Fibroblast of lung (primary cell): Measurements from ENCODE around the gene FXYD6. TPM values are rescaled to one million over a fixed set of nuclear protein-coding genes. Genes with fewer than 3 reads are reported as not detected.

Experiments
- DNase-seq, 2 donors: peaks; one replicate each; pipeline versions ENCODE4 v3.0.0 to v3.0.0-alpha.2; 2010; ENCODE audit warnings: low read depth in 2 of 2
- H2AFZ ChIP-seq: 2 replicates; pipeline ENCODE4 v1.5.1; 2012; ENCODE audit warnings: low read length, control low read depth, inconsistent platforms
- H3K27ac ChIP-seq: 2 replicates; pipeline ENCODE4 v1.5.1; 2011; ENCODE audit warnings: low read length, control low read depth; ENCODE audit not compliant: insufficient read depth
- H3K27me3 ChIP-seq: 2 replicates; pipeline ENCODE4 v1.5.1; 2011; ENCODE audit warnings: mild to moderate bottlenecking, low read length; ENCODE audit not compliant: control insufficient read depth, insufficient read depth
- H3K36me3 ChIP-seq: 2 replicates; pipeline ENCODE4 v1.5.1; 2011; ENCODE audit warnings: low read length; ENCODE audit not compliant: control insufficient read depth, insufficient read depth
- H3K4me1 ChIP-seq: 2 replicates; pipeline ENCODE4 v1.5.1; 2011; ENCODE audit warnings: low read length; ENCODE audit not compliant: control insufficient read depth, insufficient read depth; ENCODE audit errors: extremely low read depth
- H3K4me2 ChIP-seq: 2 replicates; pipeline ENCODE4 v1.5.1; 2011; ENCODE audit warnings: low read length, control low read depth; ENCODE audit not compliant: insufficient read depth; ENCODE audit errors: extremely low read depth
- H3K4me3 ChIP-seq, 4 experiments: fragments of 200-600 bp in 1 of 4; sonication (generic) in 1 of 4; replicated peaks in 1 of 4; 2 replicates each; pipeline ENCODE4 v1.5.1; 2011 to 2016; ENCODE audit warnings: low read length in 4 of 4, low read depth in 3 of 4, mild to moderate bottlenecking in 3 of 4, control low read depth in 2 of 4, inconsistent platforms in 1 of 4, mixed read lengths in 1 of 4; ENCODE audit not compliant: insufficient read depth in 1 of 4; ENCODE audit errors: control extremely low read depth in 1 of 4
- H3K79me2 ChIP-seq: 2 replicates; pipeline ENCODE4 v1.5.1; 2012; ENCODE audit warnings: mild to moderate bottlenecking, low read length, inconsistent platforms; ENCODE audit not compliant: control insufficient read depth, insufficient read depth
- H3K9ac ChIP-seq: 2 replicates; pipeline ENCODE4 v1.5.1; 2011; ENCODE audit warnings: mild to moderate bottlenecking, low read length, control low read depth; ENCODE audit not compliant: insufficient read depth
- H3K9me3 ChIP-seq: 2 replicates; pipeline ENCODE4 v1.5.1; 2012; ENCODE audit warnings: low read depth, low read length; ENCODE audit not compliant: control insufficient read depth, insufficient read depth
- H4K20me1 ChIP-seq: 2 replicates; pipeline ENCODE4 v1.5.1; 2011; ENCODE audit warnings: low read length; ENCODE audit not compliant: control insufficient read depth, insufficient read depth; ENCODE audit errors: extremely low read depth
- CTCF ChIP-seq, 2 donors: IDR thresholded peaks in 1 of 2; conservative IDR thresholded peaks in 1 of 2; 1 replicate in 1 of 2; 2 replicates in 1 of 2; pipeline ENCODE4 v1.5.1; 2011 to 2012; ENCODE audit warnings: low read length in 2 of 2, control low read depth in 1 of 2, inconsistent platforms in 1 of 2, low read depth in 1 of 2, mild to moderate bottlenecking in 1 of 2
- EZH2 ChIP-seq: IDR thresholded peaks from 2 replicates; pipeline ENCODE4 v1.5.1; 2012; ENCODE audit warnings: low read length, control low read depth, mild to moderate bottlenecking; ENCODE audit errors: missing control alignments
- polyA plus RNA-seq, 2 donors: library from polyadenylated mRNA; depleted of rRNA in 1 of 2; stranded (reverse) in 1 of 2; unstranded in 1 of 2; fragments of >200 nt; gene quantifications; 2 replicates each; pipeline ENCODE4 v1.2.1, GENCODE V29; 2011 to 2012; ENCODE audit warnings: missing spikeins in 1 of 2
- total RNA-seq: library from RNA; depleted of rRNA; stranded (reverse); fragments of >200 nt; gene quantifications from 2 replicates; pipeline ENCODE4 v1.2.1, GENCODE V29; 2014

Gene FXYD6
- total and polyA plus RNA-seq, 2 donors (not counting 1 experiment from before 2014, with no cell fraction given) = 0.43 to 5.1 TPM

GRCh38 chr11:117823294-117823945 lies 53.0 kb downstream of the FXYD6 start:
- no peaks in the 10 kb centered on the region for H4K20me1 ChIP-seq
- no peaks in the 10 kb centered on the region for H3K9me3 ChIP-seq
- no peaks in the 10 kb centered on the region for H3K27me3 ChIP-seq
- H3K36me3 ChIP-seq = no peaks in the 10 kb centered on the region
- DNase-seq = no peak
- peak overlapping the region; percentile 31 for H2AFZ ChIP-seq
- TF ChIP-seq EZH2 (no peak), CTCF (conservative IDR thresholded peaks at IDR 0.05 in 1 of 2, IDR thresholded peaks at IDR 0.05 in 1 of 2; ENCODE audit: low read depth in 1 of 2, low read length in 2 of 2) (no peak)
- peak overlapping the region; percentile 5 for H3K27ac ChIP-seq
- peaks cover 4% of the 10 kb centered on the region for H3K4me1 ChIP-seq
- H3K4me2 ChIP-seq = no peak overlapping the region
- no peaks in the 10 kb centered on the region for H3K79me2 ChIP-seq
- no peak overlapping the region for H3K4me3 ChIP-seq
- no peak overlapping the region for H3K9ac ChIP-seq

GRCh38 chr11:117822074-117823033 lies 54.1 kb downstream of the FXYD6 start:
- Histone ChIP-seq H3K9me3 (no peaks in the 10 kb centered on the region), H3K27me3 (no peaks in the 10 kb centered on the region), H3K4me2 (no peak overlapping the region), H2AFZ (no peak overlapping the region), H3K4me3 (no peak overlapping the region), H4K20me1 (no peaks in the 10 kb centered on the region), H3K36me3 (no peaks in the 10 kb centered on the region), H3K79me2 (no peaks in the 10 kb centered on the region), H3K27ac (no peak overlapping the region), H3K4me1 (peaks cover 4% of the 10 kb centered on the region), H3K9ac (no peak overlapping the region)
- DNase-seq = no peak
- no peak for TF ChIP-seq EZH2
- TF ChIP-seq CTCF (conservative IDR thresholded peaks at IDR 0.05 in 1 of 2, IDR thresholded peaks at IDR 0.05 in 1 of 2; ENCODE audit: low read depth in 1 of 2, low read length in 2 of 2) = peak; percentile 29 to 69

- no peaks in the 10 kb centered on the region for H3K79me2 ChIP-seq
- peaks cover 4% of the 10 kb centered on the region for H3K4me1 ChIP-seq
- no peak overlapping the region for H2AFZ ChIP-seq
- H3K27me3 ChIP-seq = no peaks in the 10 kb centered on the region
- H3K36me3 ChIP-seq = no peaks in the 10 kb centered on the region
- no peak overlapping the region for H3K4me2 ChIP-seq
- H3K27ac ChIP-seq = no peak overlapping the region
- DNase-seq = no peak
- no peak overlapping the region for H3K9ac ChIP-seq
- no peak for TF ChIP-seq CTCF (conservative IDR thresholded peaks at IDR 0.05 in 1 of 2, IDR thresholded peaks at IDR 0.05 in 1 of 2; ENCODE audit: low read depth in 1 of 2, low read length in 2 of 2)
- no peak for TF ChIP-seq EZH2
- no peak overlapping the region for H3K4me3 ChIP-seq
- H3K9me3 ChIP-seq = no peaks in the 10 kb centered on the region
- no peaks in the 10 kb centered on the region for H4K20me1 ChIP-seq
These were observed 55.0 kb downstream of the FXYD6 start for GRCh38 chr11:117821431-117821830.
